ENCODE results near the gene CAPS.

Gene CAPS

DNA sequence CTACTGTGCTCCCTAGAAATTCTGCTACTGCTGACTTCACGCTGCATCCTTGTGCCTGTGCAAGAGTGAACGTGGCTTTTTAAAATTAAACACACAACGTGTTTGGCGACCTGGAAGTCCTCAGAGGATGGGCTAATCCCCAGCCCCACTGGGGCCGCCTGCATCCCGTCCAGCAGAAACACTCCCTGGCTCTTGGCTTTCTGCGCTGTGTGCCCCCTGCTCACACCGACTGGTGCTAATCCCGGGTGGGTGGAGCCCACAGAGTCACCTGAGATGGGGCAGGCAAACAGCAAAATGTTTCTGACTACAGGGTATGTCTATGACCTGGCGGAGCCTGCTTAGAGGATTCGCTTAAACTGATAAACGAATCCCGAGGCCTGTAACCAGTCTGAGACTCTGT, 15.1 kb downstream of the CAPS start:
- no peak overlapping the region for H3K4me3 ChIP-seq (ENCODE audit: low read depth, low read length)
- no peaks in the 10 kb centered on the region for H3K9me3 ChIP-seq
- TF ChIP-seq, protein P1, sequence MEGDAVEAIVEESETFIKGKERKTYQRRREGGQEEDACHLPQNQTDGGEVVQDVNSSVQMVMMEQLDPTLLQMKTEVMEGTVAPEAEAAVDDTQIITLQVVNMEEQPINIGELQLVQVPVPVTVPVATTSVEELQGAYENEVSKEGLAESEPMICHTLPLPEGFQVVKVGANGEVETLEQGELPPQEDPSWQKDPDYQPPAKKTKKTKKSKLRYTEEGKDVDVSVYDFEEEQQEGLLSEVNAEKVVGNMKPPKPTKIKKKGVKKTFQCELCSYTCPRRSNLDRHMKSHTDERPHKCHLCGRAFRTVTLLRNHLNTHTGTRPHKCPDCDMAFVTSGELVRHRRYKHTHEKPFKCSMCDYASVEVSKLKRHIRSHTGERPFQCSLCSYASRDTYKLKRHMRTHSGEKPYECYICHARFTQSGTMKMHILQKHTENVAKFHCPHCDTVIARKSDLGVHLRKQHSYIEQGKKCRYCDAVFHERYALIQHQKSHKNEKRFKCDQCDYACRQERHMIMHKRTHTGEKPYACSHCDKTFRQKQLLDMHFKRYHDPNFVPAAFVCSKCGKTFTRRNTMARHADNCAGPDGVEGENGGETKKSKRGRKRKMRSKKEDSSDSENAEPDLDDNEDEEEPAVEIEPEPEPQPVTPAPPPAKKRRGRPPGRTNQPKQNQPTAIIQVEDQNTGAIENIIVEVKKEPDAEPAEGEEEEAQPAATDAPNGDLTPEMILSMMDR (IDR thresholded peaks at IDR 0.05; ENCODE audit: low read depth, low read length) = no peak
- peaks cover 79% of the 10 kb centered on the region for H3K36me3 ChIP-seq
- peaks cover 23% of the 10 kb centered on the region for H3K4me1 ChIP-seq
- DNase-seq = no peak
- H3K27me3 ChIP-seq = no peaks in the 10 kb centered on the region

DNA sequence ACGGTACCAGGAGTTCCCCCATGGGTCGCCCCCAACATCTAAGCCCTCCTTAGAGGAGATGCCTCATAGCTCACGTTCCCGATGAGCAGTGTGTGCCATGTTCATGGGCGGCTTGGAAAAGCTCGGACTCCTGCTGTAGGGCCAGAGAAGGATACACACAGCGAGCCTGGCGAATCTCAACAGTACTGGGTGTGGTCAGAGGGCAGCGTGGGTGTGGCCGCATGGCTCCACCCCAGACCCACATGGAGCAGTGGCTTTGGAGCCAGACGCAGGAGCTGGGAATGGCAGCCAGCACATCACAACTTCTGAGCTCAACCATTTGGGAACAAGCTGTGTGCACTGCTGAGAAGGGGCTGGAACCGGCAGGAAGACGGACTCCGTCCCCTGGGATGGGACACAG, 15.6 kb downstream of the CAPS start:
- Histone ChIP-seq H3K27me3 (no peaks in the 10 kb centered on the region), H3K9me3 (no peaks in the 10 kb centered on the region), H3K36me3 (peaks cover 75% of the 10 kb centered on the region), H3K4me3 (ENCODE audit: low read depth, low read length) (no peak overlapping the region), H3K4me1 (peaks cover 27% of the 10 kb centered on the region)
- DNase-seq = peak; percentile 75
- TF ChIP-seq, protein P1 (IDR thresholded peaks at IDR 0.05; ENCODE audit: low read depth, low read length) = no peak

- no peaks in the 10 kb centered on the region for H3K9me3 ChIP-seq
- DNase-seq = no peak
- peaks cover 64% of the 10 kb centered on the region for H3K36me3 ChIP-seq
- H3K4me1 ChIP-seq = peaks cover 39% of the 10 kb centered on the region
- TF ChIP-seq, protein P1 (IDR thresholded peaks at IDR 0.05; ENCODE audit: low read depth, low read length) = no peak
- H3K27me3 ChIP-seq = no peaks in the 10 kb centered on the region
- no peak overlapping the region for H3K4me3 ChIP-seq (ENCODE audit: low read depth, low read length)
Measured at GRCh38 chr19:5931251-5931650, 17.2 kb downstream of the CAPS start.

GRCh38 chr19:5932146-5932545, 18.1 kb downstream of the CAPS start:
- DNase-seq = no peak
- Histone ChIP-seq H3K9me3 (no peaks in the 10 kb centered on the region), H3K4me1 (peaks cover 45% of the 10 kb centered on the region), H3K27me3 (no peaks in the 10 kb centered on the region), H3K4me3 (ENCODE audit: low read depth, low read length) (no peak overlapping the region), H3K36me3 (peaks cover 58% of the 10 kb centered on the region)
- TF ChIP-seq, protein P1 (IDR thresholded peaks at IDR 0.05; ENCODE audit: low read depth, low read length) = no peak

GRCh38 chr19:5932609-5933262, 18.7 kb downstream of the CAPS start:
- TF ChIP-seq, protein P1 (IDR thresholded peaks at IDR 0.05; ENCODE audit: low read depth, low read length) = no peak
- H3K9me3 ChIP-seq = no peaks in the 10 kb centered on the region
- H3K27me3 ChIP-seq = no peaks in the 10 kb centered on the region
- no peak for DNase-seq
- peaks cover 50% of the 10 kb centered on the region for H3K4me1 ChIP-seq
- H3K36me3 ChIP-seq = peaks cover 54% of the 10 kb centered on the region
- H3K4me3 ChIP-seq (ENCODE audit: low read depth, low read length) = no peak overlapping the region

GRCh38 chr19:5933391-5934068, 19.5 kb downstream of the CAPS start:
- Histone ChIP-seq H3K27me3 (no peaks in the 10 kb centered on the region), H3K4me1 (peaks cover 55% of the 10 kb centered on the region), H3K36me3 (peaks cover 48% of the 10 kb centered on the region), H3K9me3 (no peaks in the 10 kb centered on the region), H3K4me3 (ENCODE audit: low read depth, low read length) (no peak overlapping the region)
- TF ChIP-seq, protein P1 (IDR thresholded peaks at IDR 0.05; ENCODE audit: low read depth, low read length) = no peak
- DNase-seq = peak; percentile 48
